Mesenteric fat pad (tissue), 1 donor: ENCODE data around the gene SDSL. TPM values are rescaled to one million over a fixed set of nuclear protein-coding genes. Genes with fewer than 3 reads are reported as not detected.

Experiments used
- DNase-seq: peaks from one replicate; pipeline ENCODE4 v3.0.0-alpha.2; 2020; ENCODE audit warnings: low spot score
- total RNA-seq: library from RNA; stranded (reverse); fragmentation: NEBNext Ultra II Directional; extraction: Animal tissue kit (Norgen Biotek cat#: 25700); gene quantifications from one replicate; pipeline ENCODE4 v1.2.1, GENCODE V29; 2021
- donor health status: DM: yes; HTN: yes; CAD: no.

The SDSL gene
- total RNA-seq, 1 donor from 2014 or later, result 5.7 TPM

GRCh38 chr12:113418213-113418879 lies 3.8 kb upstream of the SDSL start:
- no peak for DNase-seq

GRCh38 chr12:113420996-113421595 lies 1.1 kb upstream of the SDSL start:
- no peak for DNase-seq

- DNase-seq, result no peak
Observed at GRCh38 chr12:113422886-113423669, 898 bp downstream of the SDSL start.

GRCh38 chr12:113424456-113424855 lies 2.3 kb downstream of the SDSL start:
- DNase-seq, result no peak

- no peak for DNase-seq
Observed at GRCh38 chr12:113424915-113425823, 3.0 kb downstream of the SDSL start.

- DNase-seq, result no peak
Observed at GRCh38 chr12:113425960-113426453, 3.8 kb downstream of the SDSL start.

- no peak for DNase-seq
Observed at GRCh38 chr12:113427882-113428281, 5.7 kb downstream of the SDSL start.

GRCh38 chr12:113428482-113428881 lies 6.3 kb downstream of the SDSL start:
- no peak for DNase-seq

- DNase-seq, result no peak
Observed at GRCh38 chr12:113432986-113433385, 10.8 kb downstream of the SDSL start.

- DNase-seq, result no peak
Observed at GRCh38 chr12:113435367-113435766, 13.2 kb downstream of the SDSL start.

GRCh38 chr12:113436586-113436985 lies 14.4 kb downstream of the SDSL start:
- no peak for DNase-seq

- no peak for DNase-seq
Observed at GRCh38 chr12:113436993-113437728, 15.0 kb downstream of the SDSL start.

GRCh38 chr12:113437729-113438100 lies 15.5 kb downstream of the SDSL start:
- DNase-seq, result no peak

- no peak for DNase-seq
Observed at GRCh38 chr12:113438523-113439300, 16.5 kb downstream of the SDSL start.

- DNase-seq, result no peak
Observed at GRCh38 chr12:113439301-113439597, 17.1 kb downstream of the SDSL start.

- DNase-seq, result no peak
Observed at GRCh38 chr12:113439606-113440030, 17.4 kb downstream of the SDSL start.

- no peak for DNase-seq
Observed at GRCh38 chr12:113440336-113440735, 18.2 kb downstream of the SDSL start.

GRCh38 chr12:113440947-113441782 lies 19.0 kb downstream of the SDSL start:
- DNase-seq, result no peak

- DNase-seq, result no peak
Observed at GRCh38 chr12:113443030-113443539, 20.9 kb downstream of the SDSL start.
